ENCODE measurements around the gene PRDM7. TPM values are rescaled to one million over a fixed set of nuclear protein-coding genes. Genes with fewer than 3 reads are reported as not detected.
A peak's percentile ranks its signal among the peaks of the same experiment; 100 is the strongest.
"Not testable (repeated sequence)": the region's sequence is repeated elsewhere in the genome, so short reads cannot be mapped to it uniquely, and the experiment has no call there.

Gene PRDM7
- total RNA-seq, 1 experiment from 2014 or later = not detected

GRCh38 chr16:90072442-90073105, 4.6 kb downstream of the PRDM7 start:
- no peak for DNase-seq (ENCODE audit: low read depth)

DNA sequence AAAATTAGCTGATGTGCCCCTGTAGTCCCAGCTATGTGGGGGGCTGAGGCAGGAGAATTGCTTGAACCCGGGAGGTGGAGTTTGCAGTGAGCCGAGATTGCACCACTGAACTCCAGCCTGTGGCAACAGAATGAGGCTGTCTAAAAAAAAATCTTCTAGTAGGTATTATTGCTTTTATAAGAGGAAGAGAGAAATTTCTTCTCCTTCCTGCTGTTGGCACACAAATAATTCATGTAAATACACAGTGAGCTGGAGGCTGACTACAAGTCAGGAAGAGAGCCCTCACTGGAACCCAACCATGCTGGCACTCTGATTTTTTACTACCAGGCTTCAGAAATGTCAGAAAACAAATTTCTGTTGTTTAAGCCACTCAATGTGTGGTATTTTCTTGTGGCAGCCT, 6.7 kb downstream of the PRDM7 start:
- DNase-seq (ENCODE audit: low read depth) = no peak

GRCh38 chr16:90061437-90061836, 15.7 kb downstream of the PRDM7 start:
- no peak for DNase-seq (ENCODE audit: low read depth)

DNA sequence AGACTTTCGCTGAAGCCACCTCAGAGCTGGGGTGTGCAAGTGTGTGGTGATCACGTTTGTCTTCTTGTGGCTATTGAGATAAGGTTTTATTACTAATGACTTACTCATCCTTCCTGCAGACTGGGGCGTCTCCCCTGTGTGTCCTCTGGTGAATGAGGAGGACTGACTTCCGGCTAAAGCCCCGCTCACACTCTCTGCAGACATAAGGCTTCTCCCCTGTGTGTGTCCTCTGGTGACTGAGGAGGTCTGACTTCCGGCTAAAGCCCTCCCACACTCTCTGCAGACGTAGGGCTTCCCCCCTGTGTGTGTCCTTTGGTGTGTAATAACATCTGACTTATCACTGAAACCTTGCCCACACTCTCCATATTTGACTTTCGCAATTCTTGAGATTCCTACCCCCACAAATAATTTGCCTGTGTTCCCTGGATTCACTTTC, 19.4 kb downstream of the PRDM7 start:
- peak; percentile 89 for DNase-seq (ENCODE audit: low read depth)

- not testable (repeated sequence) for DNase-seq (ENCODE audit: low read depth)
These were observed 20.6 kb downstream of the PRDM7 start for GRCh38 chr16:90056521-90056920.

- DNase-seq (ENCODE audit: low read depth) = no peak
These were observed 21.8 kb downstream of the PRDM7 start for GRCh38 chr16:90055371-90055770.

- no peak for DNase-seq (ENCODE audit: low read depth)
These were observed 22.6 kb downstream of the PRDM7 start for GRCh38 chr16:90054554-90054953.

DNA sequence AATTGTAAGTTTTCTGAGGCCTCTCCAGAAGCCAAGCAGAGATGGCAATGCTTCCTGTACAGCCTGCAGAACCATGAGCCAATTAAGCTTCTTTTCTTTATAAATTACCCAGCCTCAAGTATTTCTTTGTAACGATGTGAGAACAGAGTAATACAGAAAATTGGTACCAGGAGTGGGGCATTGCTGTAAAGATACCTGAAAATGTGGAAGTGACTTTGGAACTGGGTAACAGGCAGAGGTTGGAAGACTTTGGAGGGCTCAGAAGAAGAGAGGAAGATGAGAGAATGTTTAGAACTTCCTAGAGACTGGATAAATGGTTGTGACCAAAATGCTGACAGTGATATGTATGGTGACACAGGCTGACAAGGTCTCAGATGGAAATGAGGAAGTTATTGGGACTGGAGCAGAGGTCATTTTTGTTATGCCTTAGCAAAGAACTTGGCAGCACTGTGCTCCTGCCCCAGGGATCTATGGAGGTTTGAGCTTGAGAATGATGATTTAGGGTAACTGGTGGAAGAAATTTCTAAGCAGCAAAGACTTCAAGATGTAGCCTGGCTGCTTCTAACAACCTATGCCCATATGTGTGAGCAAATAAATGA, 23.1 kb downstream of the PRDM7 start:
- no peak for DNase-seq (ENCODE audit: low read depth)

- no peak for DNase-seq (ENCODE audit: low read depth)
These were observed 26.2 kb downstream of the PRDM7 start for GRCh38 chr16:90050969-90051368.

GRCh38 chr16:90048737-90049330, 28.3 kb downstream of the PRDM7 start:
- no peak for DNase-seq (ENCODE audit: low read depth)

DNA sequence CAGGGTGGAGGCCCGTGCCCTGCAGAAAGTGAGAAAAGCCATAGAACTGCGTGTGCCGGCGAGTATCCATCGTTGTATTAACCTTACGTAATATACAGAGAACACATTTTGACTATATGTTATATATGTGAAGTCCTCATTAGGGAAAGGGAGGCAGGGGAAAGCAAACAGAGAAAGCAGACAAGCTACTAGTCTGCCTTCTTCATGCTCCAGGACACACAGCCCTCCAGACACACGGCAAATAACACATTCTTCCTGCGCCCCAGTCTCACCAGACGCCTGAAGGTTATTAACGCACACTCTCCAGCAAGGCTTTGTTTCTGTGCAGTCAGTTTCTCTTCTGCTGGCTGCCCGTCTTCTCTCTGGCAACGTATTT, 28.8 kb downstream of the PRDM7 start:
- DNase-seq (ENCODE audit: low read depth) = no peak

- no peak for DNase-seq (ENCODE audit: low read depth)
These were observed 29.3 kb downstream of the PRDM7 start for GRCh38 chr16:90047714-90048346.

GRCh38 chr16:90046971-90047713, 30.0 kb downstream of the PRDM7 start:
- no peak for DNase-seq (ENCODE audit: low read depth)

GRCh38 chr16:90046122-90046970, 30.8 kb downstream of the PRDM7 start:
- DNase-seq (ENCODE audit: low read depth) = no peak

GRCh38 chr16:90044111-90044551, 33.0 kb downstream of the PRDM7 start:
- peak; percentile 61 for DNase-seq (ENCODE audit: low read depth)

DNA sequence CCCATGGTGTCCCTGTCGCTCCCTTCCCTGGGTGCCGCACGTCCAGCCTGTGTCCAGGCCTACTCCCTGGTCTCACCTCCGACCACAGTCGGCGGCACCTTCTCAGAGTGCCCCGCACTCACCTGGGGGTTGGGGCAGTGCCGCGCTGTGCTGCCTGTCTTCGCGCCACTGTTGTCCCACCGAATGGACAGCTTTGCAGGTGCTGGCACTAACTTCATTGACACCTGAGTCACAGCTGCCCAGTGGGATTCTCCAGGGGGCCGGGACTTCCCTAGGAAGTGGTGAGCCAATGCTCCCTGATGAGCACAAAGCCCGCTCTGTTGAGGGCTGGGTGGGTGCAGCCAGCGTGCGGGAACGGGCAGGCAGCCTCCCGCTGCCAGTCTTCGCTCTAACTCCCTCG, 33.6 kb downstream of the PRDM7 start:
- no peak for DNase-seq (ENCODE audit: low read depth)

DNA sequence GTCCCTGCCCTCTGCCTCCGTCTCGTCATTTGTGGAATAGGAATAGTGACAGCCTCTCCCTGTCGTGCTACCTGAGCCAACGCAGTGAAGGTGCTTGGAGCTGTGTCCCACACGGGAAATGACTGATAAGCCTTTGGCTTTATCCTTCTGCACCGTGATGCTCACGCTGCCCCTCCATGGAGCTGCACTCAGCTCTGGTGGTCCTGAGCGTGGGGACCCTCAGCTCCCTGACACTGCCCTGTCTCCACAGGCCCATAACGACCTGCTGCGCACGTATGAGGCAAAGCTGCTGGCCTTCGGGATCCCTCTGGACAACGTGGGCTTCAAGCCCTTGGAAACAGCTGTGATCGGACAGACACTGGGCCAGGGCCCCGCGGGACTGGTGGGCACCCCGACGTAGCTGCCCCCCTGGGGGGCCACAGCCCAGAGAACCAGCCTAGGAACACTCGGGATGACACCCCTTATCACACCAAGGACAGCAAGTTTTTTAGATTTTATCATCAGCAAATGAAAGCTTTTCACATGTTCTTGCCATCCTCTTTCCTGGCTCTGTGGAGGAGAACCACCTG, 34.1 kb downstream of the PRDM7 start:
- no peak for DNase-seq (ENCODE audit: low read depth)

DNA sequence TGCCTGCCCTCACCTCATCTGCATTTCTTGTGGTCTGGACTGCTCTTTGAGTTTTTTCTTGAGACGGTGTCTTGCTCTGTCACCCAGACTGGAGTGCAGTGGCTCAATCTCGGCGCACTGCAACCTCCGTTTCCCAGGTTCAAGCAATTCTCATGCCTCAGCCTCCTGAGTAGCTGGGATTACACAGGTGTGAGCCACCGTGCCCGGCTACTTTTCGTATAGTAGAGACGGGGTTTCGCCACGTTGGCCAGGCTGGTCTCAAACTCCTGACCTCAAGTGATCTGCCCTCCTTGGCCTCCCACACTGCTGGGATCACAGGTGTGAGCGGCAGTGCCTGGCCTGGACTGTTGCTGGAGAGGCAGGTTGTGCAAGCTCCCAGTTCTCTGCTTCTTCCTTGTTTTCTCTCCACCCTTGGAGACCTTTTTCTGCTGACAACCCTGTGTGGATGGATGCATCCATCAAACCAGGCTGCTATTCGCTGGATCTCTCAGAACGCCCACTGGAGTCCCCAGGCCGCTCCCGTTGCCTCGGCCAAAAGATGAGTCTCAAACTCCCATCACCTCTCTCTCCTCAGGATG, 35.1 kb downstream of the PRDM7 start:
- DNase-seq (ENCODE audit: low read depth) = no peak

DNA sequence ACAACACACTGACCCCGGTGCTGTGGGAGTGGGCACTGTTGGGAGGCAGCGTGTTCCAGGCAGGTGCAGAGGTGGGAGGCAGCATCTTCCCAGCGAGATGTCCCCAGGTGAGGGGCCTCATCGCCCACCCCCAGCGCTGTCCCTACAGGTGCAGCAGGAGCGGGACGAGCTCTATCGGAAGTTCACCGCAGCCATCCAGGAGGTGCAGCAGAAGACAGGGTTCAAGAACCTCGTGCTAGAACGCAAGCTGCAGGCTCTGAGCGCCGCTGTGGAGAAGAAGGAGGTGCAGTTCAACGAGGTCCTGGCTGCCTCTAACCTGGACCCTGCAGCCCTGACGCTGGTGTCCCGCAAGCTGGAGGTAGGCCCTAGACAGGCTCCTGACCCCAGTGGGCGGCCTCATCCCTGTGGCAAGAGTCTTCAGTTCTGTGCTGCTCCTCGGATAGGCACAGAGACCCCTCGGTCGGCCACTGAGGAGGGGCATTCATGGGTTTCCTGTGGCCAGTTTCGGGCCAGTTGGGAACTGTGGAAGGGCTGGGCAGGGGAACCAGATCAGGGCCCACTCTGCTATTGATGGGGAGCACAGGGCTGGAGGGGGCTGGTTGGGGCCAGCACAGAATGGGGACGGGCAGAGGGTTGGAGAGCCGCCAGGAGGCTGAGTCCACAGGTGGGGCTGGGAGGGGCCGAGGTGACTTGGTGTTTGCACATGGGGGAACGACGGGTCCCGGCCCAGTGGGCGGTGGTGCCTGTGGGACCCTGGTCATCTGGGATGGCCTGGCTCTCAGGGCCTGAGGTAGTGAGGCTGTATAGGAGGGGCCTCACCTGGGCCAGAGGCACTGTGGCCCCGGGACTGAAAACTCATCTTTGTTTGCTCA, 36.7 kb downstream of the PRDM7 start:
- DNase-seq (ENCODE audit: low read depth) = no peak

All from HT1080 (cell line).